ENCODE data around the gene OLA1.

The OLA1 gene

DNA sequence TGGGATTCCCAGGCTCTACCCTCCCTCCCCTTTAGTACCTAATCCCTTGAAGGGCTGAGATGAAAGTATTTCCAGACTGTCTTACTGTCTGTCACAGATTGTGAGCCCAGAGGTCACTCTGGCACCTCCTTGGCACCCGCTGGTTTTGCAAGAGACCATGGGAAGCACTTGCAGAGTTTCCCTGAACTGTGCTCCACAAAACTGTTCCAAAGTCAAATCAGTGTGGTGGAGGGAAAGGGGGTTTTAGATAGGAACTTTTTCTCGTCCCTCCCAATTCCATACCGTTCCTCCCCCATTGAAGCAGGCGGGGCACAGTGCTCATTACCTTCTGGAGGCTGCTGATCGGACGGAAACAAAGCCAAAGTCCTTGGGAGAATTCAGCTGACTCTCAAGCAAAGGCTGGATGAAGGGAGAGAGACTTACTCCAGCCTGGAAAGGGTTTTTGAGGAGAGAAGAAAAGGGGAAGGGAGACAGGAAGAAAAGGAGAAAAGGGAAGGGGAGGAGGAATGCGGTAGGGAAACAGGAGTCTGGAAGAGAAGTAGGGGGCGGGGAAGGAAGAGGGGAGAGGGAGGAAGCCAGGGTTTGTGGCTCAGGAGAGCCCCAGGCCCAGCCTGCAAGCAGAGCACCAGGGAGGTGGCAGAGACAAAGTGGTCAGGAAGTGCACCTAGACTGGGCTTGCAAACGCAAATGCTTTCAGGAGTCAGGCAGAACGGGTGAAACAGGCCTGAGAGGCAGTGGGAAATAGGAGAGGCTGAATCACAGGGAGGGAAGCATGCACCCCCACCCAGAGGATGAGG is 194.8 kb downstream of the OLA1 start:
- Histone ChIP-seq H3K27me3 (replicated peaks; ENCODE audit: control insufficient read depth, insufficient read depth, low read length) (no peaks in the 10 kb centered on the region), H3K4me3 (replicated peaks; ENCODE audit: low read depth, low read length) (no peak overlapping the region), H3K36me3 (ENCODE audit: control insufficient read depth, insufficient read depth, low read length) (no peaks in the 10 kb centered on the region)
- no peak for DNase-seq (ENCODE audit: extremely low read depth, insufficient read length)
- TF ChIP-seq, protein P1, sequence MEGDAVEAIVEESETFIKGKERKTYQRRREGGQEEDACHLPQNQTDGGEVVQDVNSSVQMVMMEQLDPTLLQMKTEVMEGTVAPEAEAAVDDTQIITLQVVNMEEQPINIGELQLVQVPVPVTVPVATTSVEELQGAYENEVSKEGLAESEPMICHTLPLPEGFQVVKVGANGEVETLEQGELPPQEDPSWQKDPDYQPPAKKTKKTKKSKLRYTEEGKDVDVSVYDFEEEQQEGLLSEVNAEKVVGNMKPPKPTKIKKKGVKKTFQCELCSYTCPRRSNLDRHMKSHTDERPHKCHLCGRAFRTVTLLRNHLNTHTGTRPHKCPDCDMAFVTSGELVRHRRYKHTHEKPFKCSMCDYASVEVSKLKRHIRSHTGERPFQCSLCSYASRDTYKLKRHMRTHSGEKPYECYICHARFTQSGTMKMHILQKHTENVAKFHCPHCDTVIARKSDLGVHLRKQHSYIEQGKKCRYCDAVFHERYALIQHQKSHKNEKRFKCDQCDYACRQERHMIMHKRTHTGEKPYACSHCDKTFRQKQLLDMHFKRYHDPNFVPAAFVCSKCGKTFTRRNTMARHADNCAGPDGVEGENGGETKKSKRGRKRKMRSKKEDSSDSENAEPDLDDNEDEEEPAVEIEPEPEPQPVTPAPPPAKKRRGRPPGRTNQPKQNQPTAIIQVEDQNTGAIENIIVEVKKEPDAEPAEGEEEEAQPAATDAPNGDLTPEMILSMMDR (IDR thresholded peaks at IDR 0.05; ENCODE audit: insufficient read depth, low read length, poor library complexity, severe bottlenecking), result no peak

DNA sequence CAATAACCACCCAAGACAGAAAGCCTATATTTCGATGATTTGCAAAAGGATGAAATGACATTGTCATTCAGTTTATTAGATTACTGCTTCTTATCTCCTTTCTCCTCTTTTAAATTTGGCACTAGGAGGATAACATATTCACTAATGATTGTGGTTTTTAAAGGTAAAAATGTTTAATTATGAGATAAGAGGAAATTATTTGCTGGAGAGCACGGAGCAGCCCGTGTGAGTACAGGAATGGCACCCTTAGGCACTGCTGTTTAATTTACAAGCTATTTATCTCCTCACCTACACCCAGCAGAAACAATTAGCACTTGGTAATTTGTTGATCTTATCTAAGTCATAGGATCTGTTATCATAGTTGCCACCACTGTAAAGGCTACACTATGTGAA is 195.8 kb downstream of the OLA1 start:
- H3K4me3 ChIP-seq (replicated peaks; ENCODE audit: low read depth, low read length), result no peak overlapping the region
- DNase-seq (ENCODE audit: extremely low read depth, insufficient read length), result no peak
- H3K36me3 ChIP-seq (ENCODE audit: control insufficient read depth, insufficient read depth, low read length), result no peaks in the 10 kb centered on the region

DNA sequence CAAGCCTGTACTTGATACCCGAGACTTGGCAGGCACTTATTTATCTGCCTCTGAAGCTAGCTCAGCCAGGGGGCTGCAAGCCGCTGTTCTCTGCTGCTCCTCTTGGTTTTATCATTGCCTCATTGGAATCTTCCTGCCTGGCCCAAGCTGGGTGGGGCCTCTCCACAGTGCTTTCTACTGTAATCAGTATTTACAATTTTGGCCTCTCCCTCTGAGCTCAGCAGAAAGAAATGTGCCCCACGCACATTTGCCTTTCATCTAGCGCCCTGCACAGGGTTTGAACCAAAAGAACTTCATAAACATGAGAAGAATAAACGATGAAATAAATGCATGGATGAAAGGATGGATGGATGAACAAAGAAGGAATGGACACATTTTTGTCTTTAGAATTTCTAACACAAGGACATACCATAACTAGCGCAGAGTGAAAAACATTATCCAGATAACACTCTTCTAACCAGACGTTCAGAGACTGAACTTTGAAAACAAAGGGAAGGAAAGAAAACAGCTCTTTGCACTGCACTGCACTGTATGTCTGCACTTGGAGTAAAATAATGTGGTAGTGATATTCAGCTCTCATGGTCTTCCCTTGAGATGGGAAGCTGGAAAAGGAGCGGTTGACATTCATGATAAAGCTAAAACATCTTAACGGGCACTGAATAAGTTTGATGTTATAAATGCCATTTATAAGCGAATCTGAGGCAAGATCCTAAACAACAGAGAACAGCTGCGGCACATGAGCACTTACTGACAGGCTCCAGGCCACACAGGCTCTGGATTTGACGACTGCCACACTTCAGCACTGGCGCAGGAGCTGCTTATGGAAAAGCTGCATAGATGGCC is 196.4 kb downstream of the OLA1 start:
- H3K27me3 ChIP-seq (replicated peaks; ENCODE audit: control insufficient read depth, insufficient read depth, low read length), result no peaks in the 10 kb centered on the region
- TF ChIP-seq, protein P1 (IDR thresholded peaks at IDR 0.05; ENCODE audit: insufficient read depth, low read length, poor library complexity, severe bottlenecking), result no peak
- no peak for DNase-seq (ENCODE audit: extremely low read depth, insufficient read length)
- no peaks in the 10 kb centered on the region for H3K36me3 ChIP-seq (ENCODE audit: control insufficient read depth, insufficient read depth, low read length)
- H3K4me3 ChIP-seq (replicated peaks; ENCODE audit: low read depth, low read length), result no peak overlapping the region

More for the DNA sequence above, 195.8 kb downstream of the OLA1 start:
- H3K27me3 ChIP-seq (replicated peaks; ENCODE audit: control insufficient read depth, insufficient read depth, low read length), result no peaks in the 10 kb centered on the region
- TF ChIP-seq, protein P1 (IDR thresholded peaks at IDR 0.05; ENCODE audit: insufficient read depth, low read length, poor library complexity, severe bottlenecking), result no peak

DNA sequence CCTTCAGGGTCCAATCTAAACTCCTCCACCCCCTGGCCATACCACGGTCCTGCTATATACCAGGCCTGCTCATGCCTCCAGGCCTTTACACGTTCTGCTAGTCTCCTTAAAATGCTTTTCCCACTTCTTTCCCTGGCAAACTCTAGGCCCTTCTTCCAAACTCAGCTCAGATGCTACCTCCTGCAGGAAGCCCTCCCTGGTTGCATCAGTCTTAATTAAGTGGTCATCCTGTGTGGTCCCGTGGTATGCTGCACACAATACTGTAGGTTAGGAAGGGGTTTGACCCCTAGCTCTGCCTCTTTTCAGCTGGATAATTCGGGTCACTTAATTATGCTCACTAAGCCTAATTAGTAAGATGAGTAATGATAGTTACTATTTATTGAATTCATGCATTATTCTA is 197.3 kb downstream of the OLA1 start:
- Histone ChIP-seq H3K4me3 (replicated peaks; ENCODE audit: low read depth, low read length) (no peak overlapping the region), H3K27me3 (replicated peaks; ENCODE audit: control insufficient read depth, insufficient read depth, low read length) (no peaks in the 10 kb centered on the region), H3K36me3 (ENCODE audit: control insufficient read depth, insufficient read depth, low read length) (no peaks in the 10 kb centered on the region)
- no peak for DNase-seq (ENCODE audit: extremely low read depth, insufficient read length)
- TF ChIP-seq, protein P1 (IDR thresholded peaks at IDR 0.05; ENCODE audit: insufficient read depth, low read length, poor library complexity, severe bottlenecking), result no peak

DNA sequence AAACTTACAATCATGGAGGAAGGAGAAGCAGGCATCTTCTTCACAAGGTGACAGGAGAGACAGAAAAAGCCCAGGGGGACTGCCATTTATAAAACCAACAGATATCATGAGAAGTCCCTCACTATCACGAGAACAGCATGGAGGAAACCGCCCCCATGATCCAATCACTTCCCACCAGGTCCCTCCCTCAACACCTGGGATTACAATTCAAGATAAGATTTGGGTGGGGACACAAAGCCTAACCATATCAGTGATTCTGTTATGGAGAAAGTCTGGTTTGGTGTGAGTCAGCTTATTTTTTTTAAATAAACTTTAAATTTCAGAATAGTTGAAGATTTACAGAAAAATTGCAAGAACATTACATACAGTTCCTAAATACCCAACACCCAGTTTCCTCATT is 198.4 kb downstream of the OLA1 start:
- H3K27me3 ChIP-seq (replicated peaks; ENCODE audit: control insufficient read depth, insufficient read depth, low read length), result no peaks in the 10 kb centered on the region
- no peak overlapping the region for H3K4me3 ChIP-seq (replicated peaks; ENCODE audit: low read depth, low read length)
- TF ChIP-seq, protein P1 (IDR thresholded peaks at IDR 0.05; ENCODE audit: insufficient read depth, low read length, poor library complexity, severe bottlenecking), result no peak
- no peaks in the 10 kb centered on the region for H3K36me3 ChIP-seq (ENCODE audit: control insufficient read depth, insufficient read depth, low read length)
- DNase-seq (ENCODE audit: extremely low read depth, insufficient read length), result no peak

Measured in GM06990 (cell line).